SK-N-SH (cell line): ENCODE data around the gene MICU2. TPM values are rescaled to one million over a fixed set of nuclear protein-coding genes. Genes with fewer than 3 reads are reported as not detected.
"Not testable (repeated sequence)": the region's sequence is repeated elsewhere in the genome, so short reads cannot be mapped to it uniquely, and the experiment has no call there.

Source experiments
- CTCF ChIA-PET: fragments of 300-600, 350-600 bp; formaldehyde crosslinking; extraction: SDS; loops from one replicate; lab custom pipeline; 2021; lab: Yijun Ruan, JAX
- POLR2A ChIA-PET: fragments of 350-600 bp; sonication (Branson Sonifier 250); formaldehyde crosslinking; extraction: SDS; loops from one replicate; lab custom pipeline; 2020; ENCODE audit warnings: antibody characterized with exemption, inconsistent platforms; lab: Yijun Ruan, JAX
- DNase-seq: peaks from one replicate; pipeline ENCODE4 v3.0.0; 2012
- H2AFZ ChIP-seq: fragments of 200-600 bp; sonication (generic); 2 replicates; pipeline ENCODE4 v1.8.1; 2016; ENCODE audit warnings: antibody characterized with exemption, mild to moderate bottlenecking, low read depth
- H3F3A ChIP-seq: fragments of 200-600 bp; sonication (generic); replicated peaks from 2 replicates; pipeline ENCODE3; 2016; ENCODE audit warnings: antibody characterized with exemption, mild to moderate bottlenecking; ENCODE audit not compliant: insufficient read depth
- H3K27ac ChIP-seq, 2 experiments: fragments of 200-500 bp in 1 of 2; fragments of 200-600 bp in 1 of 2; sonication (Bioruptor generic) in 1 of 2; sonication (generic), shearing (Covaris generic) in 1 of 2; 2 replicates each; pipeline versions ENCODE4 v1.5.1 to v1.6.1; 2014 to 2016; ENCODE audit warnings: low read depth in 2 of 2, inconsistent platforms in 1 of 2, low read length in 1 of 2, mild to moderate bottlenecking in 1 of 2, mixed read lengths in 1 of 2
- H3K27me3 ChIP-seq: fragments of 200-600 bp; sonication (generic), shearing (Covaris generic); 2 replicates; pipeline ENCODE4 v1.6.1; 2016; ENCODE audit warnings: mixed run types; ENCODE audit not compliant: insufficient read depth
- H3K36me3 ChIP-seq, 2 experiments: fragments of 200-500 bp in 1 of 2; fragments of 200-600 bp in 1 of 2; sonication (Bioruptor generic) in 1 of 2; sonication (generic) in 1 of 2; replicated peaks in 1 of 2; 2 replicates each; pipeline versions ENCODE3 to v1.5.1; 2014 to 2016; ENCODE audit warnings: low read length in 1 of 2, mild to moderate bottlenecking in 1 of 2; ENCODE audit not compliant: insufficient read depth in 2 of 2, control insufficient read depth in 1 of 2
- H3K4me1 ChIP-seq, 2 experiments: fragments of 200-500 bp in 1 of 2; fragments of 200-600 bp in 1 of 2; sonication (Bioruptor generic) in 1 of 2; sonication (generic), shearing (Covaris generic) in 1 of 2; 2 replicates each; pipeline versions ENCODE4 v1.5.1 to v1.6.1; 2014 to 2016; ENCODE audit warnings: low read depth in 1 of 2, low read length in 1 of 2, mixed run types in 1 of 2; ENCODE audit not compliant: insufficient read depth in 2 of 2, control insufficient read depth in 1 of 2
- H3K4me2 ChIP-seq: fragments of 200-600 bp; sonication (generic), shearing (Covaris generic); 2 replicates; pipeline ENCODE4 v1.6.1; 2017; ENCODE audit warnings: mixed run types
- H3K4me3 ChIP-seq, 2 experiments: fragments of 200-500 bp in 1 of 2; fragments of 200-600 bp in 1 of 2; sonication (Bioruptor generic) in 1 of 2; sonication (generic), shearing (Covaris generic) in 1 of 2; 2 replicates each; pipeline versions ENCODE4 v1.5.1 to v1.8.1; 2014 to 2016; ENCODE audit warnings: low read depth in 2 of 2, inconsistent platforms in 1 of 2, low read length in 1 of 2, mild to moderate bottlenecking in 1 of 2, mixed read lengths in 1 of 2, moderate library complexity in 1 of 2
- H3K79me2 ChIP-seq: fragments of 200-600 bp; sonication (generic); 2 replicates; pipeline ENCODE4 v1.8.1; 2017; ENCODE audit warnings: mild to moderate bottlenecking; ENCODE audit not compliant: insufficient read depth
- H3K9ac ChIP-seq: fragments of 200-600 bp; sonication (generic); 2 replicates; pipeline ENCODE4 v1.6.1; 2017; ENCODE audit warnings: mixed run types
- H3K9me2 ChIP-seq: fragments of 200-600 bp; sonication (generic); 2 replicates; pipeline ENCODE4 v1.6.1; 2017; ENCODE audit warnings: mixed run types
- H3K9me3 ChIP-seq: fragments of 200-600 bp; sonication (generic); 2 replicates; pipeline ENCODE4 v1.6.1; 2017; ENCODE audit warnings: mixed run types, mild to moderate bottlenecking, moderate library complexity
- H4K20me1 ChIP-seq: fragments of 200-600 bp; sonication (generic); 2 replicates; pipeline ENCODE4 v1.6.1; 2017; ENCODE audit warnings: mild to moderate bottlenecking, mixed run types; ENCODE audit not compliant: insufficient read depth
- EZH2phosphoT487 ChIP-seq: fragments of 200-600 bp; sonication (generic); IDR thresholded peaks from 2 replicates; pipeline ENCODE4 v1.6.1; 2017; ENCODE audit warnings: low read depth, mixed run types, mild to moderate bottlenecking, antibody characterized with exemption, moderate library complexity, borderline replicate concordance
- FOSL2 ChIP-seq: IDR thresholded peaks from 2 replicates; pipeline ENCODE4 v1.4.0; 2012; ENCODE audit warnings: low read depth, mild to moderate bottlenecking, moderate library complexity, borderline replicate concordance
- FOXJ3 ChIP-seq: sonication (generic); formaldehyde crosslinking; IDR thresholded peaks from 2 replicates; pipeline ENCODE4 v1.5.1; 2020; ENCODE audit warnings: mild to moderate bottlenecking, missing genetic modification reagents
- MXI1 ChIP-seq: IDR thresholded peaks from 2 replicates; pipeline ENCODE4 v1.6.1; 2012; ENCODE audit warnings: mild to moderate bottlenecking, low read depth, low read length, improper control_type of control experiment
- NFIC ChIP-seq: IDR thresholded peaks from 2 replicates; pipeline ENCODE4 v1.4.0; 2012; ENCODE audit warnings: borderline replicate concordance
- RAD21 ChIP-seq: IDR thresholded peaks from 2 replicates; pipeline ENCODE4 v1.6.1; 2012; ENCODE audit warnings: mild to moderate bottlenecking, low read length
- TCF12 ChIP-seq: IDR thresholded peaks from 2 replicates; pipeline ENCODE4 v1.4.0; 2012
- YY1 ChIP-seq: IDR thresholded peaks from 2 replicates; pipeline ENCODE4 v1.4.0; 2012; ENCODE audit warnings: low read depth, mild to moderate bottlenecking
- WGBS: methylation state at CpG from one replicate; pipeline ENCODE4 v1.1.6; 2017; ENCODE audit warnings: low lambda C conversion rate; 5-methylcytosine and 5-hydroxymethylcytosine counted together
- polyA plus RNA-seq, 3 experiments: library from polyadenylated mRNA; depleted of rRNA; stranded (reverse); fragments of >200 nt; gene quantifications; 2 replicates each; pipeline ENCODE4 v1.2.3, GENCODE V29; 2012
- TF ChIP-seq, protein P1 (sequence below): IDR thresholded peaks from 2 replicates; pipeline ENCODE4; 2012
- TF ChIP-seq, protein P2 (sequence below): fragments of 200-600 bp; sonication (generic); IDR thresholded peaks from 2 replicates; pipeline ENCODE4 v1.6.1; 2017; ENCODE audit warnings: antibody characterized with exemption, mild to moderate bottlenecking, moderate library complexity

Gene MICU2
- polyA plus RNA-seq, 1 of the 3 experiments (the other 2 are of a cell fraction), result 46.4 TPM

DNA sequence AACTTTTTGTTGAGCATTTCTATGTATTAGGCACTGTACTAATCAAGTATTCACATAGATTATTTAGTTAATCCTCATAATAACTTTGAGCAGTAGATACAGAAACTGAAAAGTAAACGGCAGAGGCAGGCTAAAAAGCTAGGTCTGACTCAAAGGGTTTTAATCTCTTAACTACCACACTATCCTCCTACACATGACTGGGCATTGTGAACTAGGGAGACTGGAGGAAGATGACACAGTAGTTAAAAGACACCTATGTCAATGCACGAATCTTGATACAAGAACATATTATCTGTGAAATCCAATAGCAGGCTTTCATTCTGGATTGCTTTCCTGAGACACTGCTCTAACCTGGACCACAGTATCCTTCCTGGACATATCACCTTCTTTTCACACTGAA is 36.3 kb downstream of the MICU2 start:
- no peak overlapping the region for H2AFZ ChIP-seq
- no peak overlapping the region for H3K4me2 ChIP-seq
- no peaks in the 10 kb centered on the region for H3K4me1 ChIP-seq
- peaks cover 17 to 24% of the 10 kb centered on the region in 2 experiments for H3K36me3 ChIP-seq
- no peak overlapping the region for H3K27ac ChIP-seq
- peaks cover 9% of the 10 kb centered on the region; the same call in 1 of the 2 replicates for H3K79me2 ChIP-seq
- no peaks in the 10 kb centered on the region for H3K27me3 ChIP-seq
- H3K9me3 ChIP-seq, result no peaks in the 10 kb centered on the region
- 97% methylated on average over 2 of the region's 2 CpGs for WGBS
- H3F3A ChIP-seq, result no peaks in the 10 kb centered on the region
- DNase-seq, result no peak
- no peaks in the 10 kb centered on the region for H4K20me1 ChIP-seq
- H3K9me2 ChIP-seq, result no peaks in the 10 kb centered on the region
- ChIA-PET CTCF (no interaction called here), POLR2A (no interaction called here)
- H3K4me3 ChIP-seq, result no peak overlapping the region
- TF ChIP-seq, protein P1, sequence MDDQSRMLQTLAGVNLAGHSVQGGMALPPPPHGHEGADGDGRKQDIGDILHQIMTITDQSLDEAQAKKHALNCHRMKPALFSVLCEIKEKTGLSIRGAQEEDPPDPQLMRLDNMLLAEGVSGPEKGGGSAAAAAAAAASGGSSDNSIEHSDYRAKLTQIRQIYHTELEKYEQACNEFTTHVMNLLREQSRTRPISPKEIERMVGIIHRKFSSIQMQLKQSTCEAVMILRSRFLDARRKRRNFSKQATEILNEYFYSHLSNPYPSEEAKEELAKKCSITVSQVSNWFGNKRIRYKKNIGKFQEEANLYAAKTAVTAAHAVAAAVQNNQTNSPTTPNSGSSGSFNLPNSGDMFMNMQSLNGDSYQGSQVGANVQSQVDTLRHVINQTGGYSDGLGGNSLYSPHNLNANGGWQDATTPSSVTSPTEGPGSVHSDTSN, result no peak
- TF ChIP-seq FOSL2, result no peak
- no peak overlapping the region for H3K9ac ChIP-seq

DNA sequence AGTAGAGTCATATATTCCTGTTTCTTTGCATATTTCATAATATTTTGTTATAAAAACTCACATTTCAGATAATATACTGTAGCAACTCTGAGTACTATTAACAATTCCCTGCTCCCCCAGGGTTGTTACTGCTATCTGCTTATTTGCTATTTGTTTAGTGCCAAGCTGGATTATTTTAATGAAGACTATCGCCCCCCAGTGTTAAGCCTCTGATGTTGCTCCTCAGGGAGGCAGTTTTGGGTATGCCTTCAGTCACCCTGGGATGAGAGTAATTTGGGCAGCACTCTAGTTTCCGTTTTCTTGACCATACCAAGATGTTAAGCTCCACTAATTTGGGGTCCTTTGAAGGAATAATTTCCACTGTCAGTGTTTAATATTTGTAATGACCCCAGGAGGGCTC is 46.0 kb downstream of the MICU2 start:
- Histone ChIP-seq H3K9ac (no peak overlapping the region), H3K27me3 (no peaks in the 10 kb centered on the region), H2AFZ (no peak overlapping the region), H3K36me3 (peaks cover 6 to 21% of the 10 kb centered on the region in 2 experiments), H4K20me1 (no peaks in the 10 kb centered on the region)
- 71% methylated on average over 2 of the region's 2 CpGs for WGBS
- TF ChIP-seq RAD21 (peak; percentile 43), TCF12 (no peak), YY1 (no peak)
- TF ChIP-seq, protein P2, sequence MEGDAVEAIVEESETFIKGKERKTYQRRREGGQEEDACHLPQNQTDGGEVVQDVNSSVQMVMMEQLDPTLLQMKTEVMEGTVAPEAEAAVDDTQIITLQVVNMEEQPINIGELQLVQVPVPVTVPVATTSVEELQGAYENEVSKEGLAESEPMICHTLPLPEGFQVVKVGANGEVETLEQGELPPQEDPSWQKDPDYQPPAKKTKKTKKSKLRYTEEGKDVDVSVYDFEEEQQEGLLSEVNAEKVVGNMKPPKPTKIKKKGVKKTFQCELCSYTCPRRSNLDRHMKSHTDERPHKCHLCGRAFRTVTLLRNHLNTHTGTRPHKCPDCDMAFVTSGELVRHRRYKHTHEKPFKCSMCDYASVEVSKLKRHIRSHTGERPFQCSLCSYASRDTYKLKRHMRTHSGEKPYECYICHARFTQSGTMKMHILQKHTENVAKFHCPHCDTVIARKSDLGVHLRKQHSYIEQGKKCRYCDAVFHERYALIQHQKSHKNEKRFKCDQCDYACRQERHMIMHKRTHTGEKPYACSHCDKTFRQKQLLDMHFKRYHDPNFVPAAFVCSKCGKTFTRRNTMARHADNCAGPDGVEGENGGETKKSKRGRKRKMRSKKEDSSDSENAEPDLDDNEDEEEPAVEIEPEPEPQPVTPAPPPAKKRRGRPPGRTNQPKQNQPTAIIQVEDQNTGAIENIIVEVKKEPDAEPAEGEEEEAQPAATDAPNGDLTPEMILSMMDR, result peak; percentile 51
- TF ChIP-seq, all 33 proteins: peak for 2
- DNase-seq, result peak; percentile 9
- no peaks in the 10 kb centered on the region for H3K9me2 ChIP-seq
- H3F3A ChIP-seq, result no peaks in the 10 kb centered on the region
- no peaks in the 10 kb centered on the region; the same call in 1 of the 2 replicates for H3K79me2 ChIP-seq
- no peaks in the 10 kb centered on the region for H3K9me3 ChIP-seq
- ChIA-PET CTCF (interaction anchor here (0.7 to 3.1 kb wide), 8 partner anchors 15 to 36 kb away, joined by 3 to 10 read pairs (median 4); no protein-coding TSS in a partner anchor), POLR2A (no interaction called here)
- H3K4me1 ChIP-seq, result no peaks in the 10 kb centered on the region
- no peak overlapping the region for H3K4me2 ChIP-seq
- H3K4me3 ChIP-seq, result no peak overlapping the region; a peak in 1 of 4 replicates
- H3K27ac ChIP-seq, result no peak overlapping the region

DNA sequence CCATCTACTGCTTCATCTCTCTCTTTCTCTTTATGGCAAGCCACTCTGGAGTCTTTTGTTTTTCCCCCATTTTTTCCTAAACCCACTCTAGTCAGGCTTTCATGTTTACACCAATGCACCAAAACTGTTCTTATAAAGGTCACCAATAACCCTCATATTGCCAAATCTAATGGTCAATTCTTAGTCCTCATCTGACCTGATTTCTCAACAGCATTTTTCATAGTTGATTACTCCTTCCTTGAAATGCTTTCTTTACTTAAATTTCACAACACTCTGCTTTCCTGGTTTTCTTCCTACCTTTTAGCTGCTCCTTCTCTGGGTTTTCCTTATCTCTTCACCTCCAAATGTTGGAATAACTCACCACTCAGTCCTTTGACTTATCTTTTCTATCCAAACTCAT is 47.9 kb downstream of the MICU2 start:
- no peaks in the 10 kb centered on the region for H3K9me2 ChIP-seq
- H3K36me3 ChIP-seq, result peaks cover 3 to 8% of the 10 kb centered on the region in 2 experiments
- no peak overlapping the region for H3K27ac ChIP-seq
- no peak overlapping the region for H3K4me2 ChIP-seq
- no peak overlapping the region for H2AFZ ChIP-seq
- DNase-seq, result no peak
- ChIA-PET POLR2A (no interaction called here), CTCF (no interaction called here)
- H4K20me1 ChIP-seq, result no peaks in the 10 kb centered on the region
- no peaks in the 10 kb centered on the region for H3K9me3 ChIP-seq
- no peak for TF ChIP-seq MXI1
- TF ChIP-seq NFIC, result no peak
- no peak for TF ChIP-seq FOXJ3 (CRISPR knock-in tag)
- no peak for TF ChIP-seq EZH2phosphoT487
- TF ChIP-seq, all 33 proteins: peak for 0
- Histone ChIP-seq H3K79me2 (no peaks in the 10 kb centered on the region; the same call in 1 of the 2 replicates), H3K4me1 (no peaks in the 10 kb centered on the region), H3K27me3 (no peaks in the 10 kb centered on the region), H3K4me3 (no peak overlapping the region), H3F3A (no peaks in the 10 kb centered on the region), H3K9ac (no peak overlapping the region)

DNA sequence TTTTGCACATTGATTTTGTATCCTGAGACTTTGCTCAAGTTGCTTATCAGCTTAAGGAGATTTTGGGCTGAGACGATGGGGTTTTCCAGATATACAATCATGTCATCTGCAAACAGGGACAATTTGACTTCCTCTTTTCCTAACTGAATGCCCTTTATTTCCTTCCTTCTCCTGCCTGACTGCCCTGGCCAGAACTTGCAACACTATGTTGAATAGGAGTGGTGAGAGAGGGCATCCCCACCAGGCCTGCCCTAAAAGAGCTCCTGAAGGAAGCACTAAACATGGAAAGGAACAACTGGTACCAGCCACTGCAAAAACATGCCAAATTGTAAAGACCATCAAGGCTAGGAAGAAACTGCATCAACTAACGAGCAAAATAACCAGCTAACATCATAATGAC is 50.7 kb downstream of the MICU2 start:
- H3F3A ChIP-seq, H4K20me1 ChIP-seq, POLR2A ChIA-PET, DNase-seq, H3K27me3 ChIP-seq, H3K4me2 ChIP-seq, H3K4me3 ChIP-seq, H3K27ac ChIP-seq, H3K4me1 ChIP-seq, H3K9me3 ChIP-seq, CTCF ChIA-PET, H3K36me3 ChIP-seq, H3K79me2 ChIP-seq, H3K9ac ChIP-seq, H3K9me2 ChIP-seq, H2AFZ ChIP-seq: not testable (repeated sequence)
- WGBS, result 93% methylated on average over 1 of the region's 2 CpGs
